ENCODE measurements around the gene SPECC1L.

SPECC1L gene

DNA sequence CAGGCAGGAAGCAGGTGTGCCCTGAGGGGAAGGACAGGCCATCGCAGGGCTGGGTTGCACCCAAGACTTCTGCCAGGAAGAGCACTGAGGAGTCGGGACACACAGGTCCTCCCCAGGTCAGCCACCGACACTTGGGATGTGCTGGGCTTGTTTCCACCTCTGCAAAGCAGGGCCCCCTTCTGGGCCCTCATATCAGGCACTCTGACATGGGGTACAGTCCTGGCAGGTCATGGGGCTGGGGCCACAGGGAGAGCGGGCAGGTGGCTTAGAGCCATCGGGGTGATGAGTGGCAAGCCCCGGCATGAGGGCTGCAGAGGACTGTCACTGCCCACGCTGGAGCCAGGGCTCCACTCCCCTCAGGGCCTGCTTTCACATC is 148.8 kb downstream of the SPECC1L start:
- no peak for DNase-seq

DNA sequence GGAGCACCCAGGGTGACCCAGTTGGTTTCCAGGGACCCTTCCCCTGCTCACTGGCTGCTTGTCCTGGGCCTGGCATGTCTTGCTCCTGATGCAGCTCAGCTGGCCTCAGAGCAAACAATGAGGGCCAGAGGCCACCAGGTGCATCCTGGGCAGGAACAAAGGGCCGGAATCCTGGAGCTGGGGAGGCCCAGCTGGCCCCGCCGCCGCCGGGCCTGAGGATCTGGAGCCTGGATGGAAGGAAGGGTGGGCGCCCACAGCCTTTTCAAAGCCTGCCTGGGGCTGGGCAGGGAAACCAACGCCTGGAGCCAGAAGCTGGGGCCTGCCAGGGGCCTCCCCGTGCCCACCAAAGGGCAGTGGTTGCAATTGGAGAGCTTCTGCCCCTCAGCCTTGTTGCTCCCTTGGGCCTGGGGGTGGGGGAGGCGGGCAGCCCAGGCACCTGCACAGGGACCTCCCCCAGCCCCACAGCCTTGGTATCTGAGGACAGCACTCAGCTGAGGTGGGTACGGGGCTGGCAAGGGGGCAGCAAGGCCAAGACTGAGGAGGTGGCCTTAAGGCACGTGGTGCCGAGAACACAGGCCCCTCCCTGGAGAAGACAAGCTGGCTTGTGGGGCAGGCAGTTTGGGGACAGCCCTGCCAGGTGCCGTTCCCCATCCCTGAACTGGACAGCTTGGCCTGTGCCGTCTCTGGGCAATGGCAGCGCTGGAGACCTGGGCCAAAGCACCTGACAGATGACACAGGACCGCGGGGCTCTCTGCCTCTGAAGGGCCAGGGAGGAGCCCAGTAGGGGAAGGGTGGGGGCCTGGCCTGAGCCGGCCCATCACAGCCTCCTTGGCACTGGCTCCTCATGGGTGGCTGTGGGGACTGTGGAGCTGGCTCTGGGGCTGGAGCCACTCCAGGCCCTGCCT is 149.7 kb downstream of the SPECC1L start:
- peak; percentile 42 for DNase-seq

GRCh38 chr22:24420977-24421343 is 150.3 kb downstream of the SPECC1L start:
- DNase-seq, result no peak

DNA sequence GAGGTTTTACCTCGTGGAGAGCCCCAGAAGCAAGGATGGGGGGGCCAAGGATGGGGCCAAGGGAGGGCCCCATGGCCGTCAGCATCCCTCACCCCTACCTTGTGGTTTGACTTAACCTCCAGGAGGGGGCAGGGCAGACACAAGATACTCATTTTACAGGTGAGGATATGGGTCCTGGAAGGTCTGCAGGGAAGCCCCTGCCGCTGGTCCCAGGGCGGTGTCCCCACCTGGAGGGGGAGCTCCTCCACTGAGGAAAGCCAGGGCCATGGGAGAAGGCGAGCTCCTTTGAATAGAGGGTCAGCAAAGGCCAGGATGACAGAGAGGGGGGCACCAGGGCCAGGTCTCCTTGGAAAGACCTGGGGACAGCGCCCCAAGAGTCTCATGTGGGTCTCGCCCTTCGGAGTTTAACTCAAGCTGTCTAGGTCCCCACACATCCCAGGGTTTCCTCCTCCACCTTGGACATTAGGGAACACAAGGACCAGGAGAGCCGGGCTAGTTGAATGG is 150.8 kb downstream of the SPECC1L start:
- no peak for DNase-seq

DNA sequence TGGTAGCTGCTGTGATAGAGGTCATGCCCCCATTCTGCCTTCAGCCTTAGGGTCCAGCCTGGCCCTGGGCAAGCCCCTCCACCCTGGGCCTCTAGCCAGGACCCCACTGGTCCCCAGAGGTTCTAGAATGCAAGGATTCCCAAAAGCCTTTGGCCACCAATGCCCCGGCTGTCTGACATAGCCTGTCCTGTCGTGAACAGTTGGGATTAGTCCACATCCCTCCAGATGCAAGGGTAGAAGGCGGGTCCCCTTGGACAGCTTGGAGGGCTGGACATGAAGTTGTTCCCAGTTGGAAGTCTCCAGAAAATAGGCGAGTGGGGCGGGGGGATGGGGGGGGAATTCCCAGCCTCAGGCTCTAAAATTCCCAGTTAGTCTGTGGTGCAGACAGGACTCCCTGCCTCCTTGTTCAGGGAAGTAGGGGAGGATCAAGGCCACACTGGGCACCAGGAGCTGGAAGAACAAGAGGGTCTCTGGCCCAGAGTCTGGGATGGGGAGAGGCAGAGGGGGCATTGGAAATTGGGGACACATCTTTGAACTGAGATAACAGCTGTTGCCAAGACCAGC is 151.6 kb downstream of the SPECC1L start:
- no peak for DNase-seq

DNA sequence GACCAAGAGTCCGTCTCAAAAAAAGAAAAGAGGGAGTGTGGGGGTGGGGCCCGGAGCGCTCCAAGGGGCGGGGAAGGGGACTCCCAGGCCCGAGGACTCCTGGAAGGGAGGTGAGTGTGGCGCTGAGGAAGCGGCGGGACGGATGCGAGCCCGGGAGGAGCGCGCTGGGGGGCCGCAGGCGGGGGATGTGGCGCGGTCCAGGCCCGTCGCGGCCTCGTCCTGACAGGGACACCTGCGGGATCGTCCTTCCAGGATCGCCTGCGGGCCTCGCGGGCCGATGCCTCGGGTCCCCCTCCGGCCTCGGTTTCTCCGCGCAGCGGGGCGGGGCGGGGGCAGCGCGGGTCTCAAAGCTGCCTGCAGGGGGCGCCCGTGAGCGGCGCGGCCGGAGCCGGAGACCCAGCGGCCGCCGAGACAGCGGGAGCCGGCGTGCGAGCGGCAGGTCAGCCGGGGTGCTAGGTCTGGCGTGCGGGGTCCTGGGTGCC is 152.9 kb downstream of the SPECC1L start:
- no peak for DNase-seq

DNA sequence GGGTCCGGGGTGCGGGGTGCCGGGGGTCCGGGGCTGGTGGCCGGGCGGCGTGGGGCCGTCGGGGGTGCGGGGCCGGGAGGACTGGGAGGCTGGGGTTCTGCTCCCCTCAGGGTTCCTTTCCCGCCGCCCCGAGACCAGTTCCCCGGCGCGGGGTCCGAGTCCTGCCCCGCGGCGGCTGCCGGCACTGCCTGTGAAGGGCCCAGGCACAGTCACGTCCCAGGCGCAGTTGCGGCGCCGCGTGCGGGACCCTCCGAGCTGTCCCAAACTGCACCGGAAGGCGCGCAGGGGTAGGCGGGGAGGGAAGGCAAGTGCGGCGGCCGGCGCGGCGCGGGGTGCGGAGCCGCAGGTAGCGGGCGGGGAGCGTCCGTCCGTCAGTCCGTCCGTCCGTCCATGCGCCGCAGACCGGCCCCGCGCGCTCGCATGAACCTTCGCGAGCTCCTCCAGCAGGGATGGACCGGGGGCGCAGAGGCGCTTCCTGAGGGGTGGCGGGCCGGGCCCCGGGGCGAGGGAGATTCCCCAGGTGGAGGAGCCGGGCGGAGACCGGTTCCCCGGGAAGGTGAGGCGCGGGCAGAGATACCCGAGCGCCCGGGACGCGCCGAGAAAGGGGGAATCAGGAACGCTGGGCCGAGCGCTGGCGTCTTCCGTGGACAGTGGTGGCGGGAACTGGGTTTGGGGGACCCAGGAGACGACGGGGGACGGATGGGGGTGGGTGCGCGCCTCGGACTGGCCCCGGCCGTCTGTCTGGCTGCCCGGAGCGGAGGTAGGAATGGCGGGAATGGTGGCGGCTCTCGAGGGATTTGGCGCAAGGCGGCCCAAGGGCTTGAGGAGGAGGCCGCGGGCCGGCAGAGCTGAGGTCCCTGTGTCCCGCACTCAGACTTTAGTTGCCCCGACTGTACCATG is 153.6 kb downstream of the SPECC1L start:
- no peak for DNase-seq

- no peak for DNase-seq
These were observed 154.5 kb downstream of the SPECC1L start for GRCh38 chr22:24424901-24425775.

DNA sequence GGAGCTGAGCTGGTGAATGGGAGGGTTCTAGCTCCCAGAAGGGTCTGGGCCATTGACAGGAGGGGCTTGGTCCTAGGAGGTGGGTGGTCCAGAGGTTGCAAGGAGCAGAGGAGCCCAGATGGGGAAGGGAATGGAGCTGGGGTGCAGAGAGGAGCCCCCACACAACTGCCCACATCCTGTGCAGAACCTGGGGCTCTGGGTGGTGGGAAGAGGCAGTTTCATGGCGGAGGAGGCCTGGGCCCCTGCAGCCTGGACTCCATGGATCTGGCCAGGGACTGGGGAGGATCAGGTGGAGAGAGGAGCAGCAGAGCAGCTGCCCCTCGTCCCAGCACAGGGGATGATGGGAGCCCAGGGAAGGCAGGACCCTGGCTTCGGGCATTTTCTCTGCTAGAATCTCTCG is 155.8 kb downstream of the SPECC1L start:
- no peak for DNase-seq

DNA sequence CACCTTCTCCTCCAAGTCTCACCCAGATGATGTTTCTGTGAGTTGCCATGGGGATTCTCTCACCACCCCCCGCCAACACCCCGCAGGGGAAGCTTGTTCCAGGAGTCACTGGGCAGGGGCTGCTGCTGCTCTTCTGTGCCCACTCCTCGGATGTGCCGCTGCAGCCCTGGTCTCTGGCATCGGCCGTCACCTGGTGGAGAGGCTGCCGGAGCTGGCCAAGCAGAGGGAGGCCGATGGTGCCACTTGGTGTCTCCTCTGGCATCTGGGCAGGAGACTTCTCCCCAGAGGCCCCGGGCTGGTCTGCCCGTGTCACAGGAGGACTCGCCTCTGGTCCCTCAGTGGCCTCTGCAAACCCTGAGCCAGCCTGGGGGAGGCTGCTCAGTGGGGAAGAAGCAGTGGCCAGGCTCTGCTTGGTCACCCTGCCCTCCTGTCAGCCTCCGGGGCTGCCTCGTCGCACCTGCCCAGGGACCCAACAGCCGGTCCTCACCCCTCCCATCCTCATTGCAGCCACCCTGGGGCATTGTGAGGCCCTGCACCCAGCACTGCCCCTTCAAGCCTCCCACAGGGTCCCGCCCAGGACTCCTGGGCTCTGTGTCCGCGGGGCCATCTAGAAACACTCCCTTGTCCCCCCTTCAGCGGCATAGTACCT is 156.3 kb downstream of the SPECC1L start:
- DNase-seq, result no peak

DNA sequence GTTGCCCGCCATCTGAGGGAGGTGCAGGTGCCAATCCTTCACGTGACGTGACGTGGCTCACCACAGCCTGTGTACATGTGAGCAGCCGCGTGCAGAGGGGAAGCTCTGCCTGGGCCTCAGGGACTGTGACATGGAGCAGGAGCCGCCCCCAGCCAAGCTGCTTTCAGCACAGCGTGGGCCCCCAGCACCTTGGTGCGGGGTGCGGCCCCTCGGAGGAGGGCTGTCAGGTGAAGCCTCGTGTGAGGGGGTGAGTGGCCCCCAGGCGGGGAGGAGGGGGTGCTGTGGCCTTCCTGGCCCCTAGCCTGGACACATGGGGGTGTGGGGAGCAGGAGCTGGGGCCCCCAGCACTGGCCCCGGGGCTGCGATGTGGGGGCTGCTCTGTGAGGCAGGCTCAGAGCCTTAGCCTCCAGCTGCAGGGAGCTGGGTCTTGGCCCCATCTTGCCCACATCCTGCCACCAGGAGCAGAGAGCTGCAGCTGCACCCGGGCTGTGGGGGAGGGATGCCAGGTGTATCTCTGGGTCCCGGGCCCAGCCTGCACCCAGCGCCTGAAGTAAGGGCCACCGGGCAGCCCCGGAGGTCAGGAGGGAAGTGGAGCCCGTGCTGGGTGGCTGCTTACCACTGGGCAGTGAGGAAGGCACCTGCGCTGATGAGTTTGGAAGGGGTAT is 157.0 kb downstream of the SPECC1L start, which contains the start of gene ADORA2A:
Gene ADORA2A (plus strand): TSS at position 100 of the 665 bp plus-strand sequence. CDS start 5,806 bp downstream, outside the sequence.
- DNase-seq, result no peak

- DNase-seq, result no peak
These were observed 158.2 kb downstream of the SPECC1L start for GRCh38 chr22:24428751-24429410.

- DNase-seq, result no peak
These were observed 159.1 kb downstream of the SPECC1L start for GRCh38 chr22:24429411-24430365.

- no peak for DNase-seq
These were observed 160.0 kb downstream of the SPECC1L start for GRCh38 chr22:24430431-24431308.

DNA sequence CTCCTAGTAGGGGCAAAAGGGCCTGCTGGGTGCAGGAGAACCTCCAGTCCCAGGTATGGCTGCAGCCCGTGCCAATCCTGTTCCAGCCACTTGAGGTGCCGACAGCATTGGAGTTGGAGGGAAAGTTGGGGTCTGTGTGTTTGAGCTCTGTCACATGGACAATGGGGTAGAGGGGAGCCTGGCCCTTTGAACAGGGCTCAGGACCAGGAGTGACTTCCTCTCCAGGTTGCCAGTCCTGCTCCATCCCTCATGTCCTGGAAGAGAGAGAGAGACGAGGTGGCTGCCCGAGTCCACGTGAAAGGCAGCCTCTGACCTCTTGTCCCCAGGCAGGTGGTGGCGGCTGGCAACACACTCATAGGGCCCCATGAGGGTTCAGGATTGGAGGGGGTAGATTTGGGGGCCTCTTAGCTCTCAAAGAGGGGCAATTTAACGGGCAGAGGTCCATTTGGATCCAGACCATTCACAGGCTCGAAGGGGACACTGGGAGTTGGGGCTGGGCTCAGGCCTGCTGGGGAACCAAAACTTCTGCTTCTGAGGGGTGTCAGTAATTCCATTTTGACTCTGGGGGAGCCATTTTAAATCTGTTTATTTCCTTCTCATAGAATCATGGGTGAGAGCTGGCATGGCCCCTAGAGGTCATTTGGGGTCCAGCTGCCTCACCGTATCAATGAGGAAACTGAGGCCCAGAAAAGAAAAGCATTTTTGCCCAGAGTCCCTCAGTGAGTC is 160.8 kb downstream of the SPECC1L start:
- DNase-seq, result no peak

DNA sequence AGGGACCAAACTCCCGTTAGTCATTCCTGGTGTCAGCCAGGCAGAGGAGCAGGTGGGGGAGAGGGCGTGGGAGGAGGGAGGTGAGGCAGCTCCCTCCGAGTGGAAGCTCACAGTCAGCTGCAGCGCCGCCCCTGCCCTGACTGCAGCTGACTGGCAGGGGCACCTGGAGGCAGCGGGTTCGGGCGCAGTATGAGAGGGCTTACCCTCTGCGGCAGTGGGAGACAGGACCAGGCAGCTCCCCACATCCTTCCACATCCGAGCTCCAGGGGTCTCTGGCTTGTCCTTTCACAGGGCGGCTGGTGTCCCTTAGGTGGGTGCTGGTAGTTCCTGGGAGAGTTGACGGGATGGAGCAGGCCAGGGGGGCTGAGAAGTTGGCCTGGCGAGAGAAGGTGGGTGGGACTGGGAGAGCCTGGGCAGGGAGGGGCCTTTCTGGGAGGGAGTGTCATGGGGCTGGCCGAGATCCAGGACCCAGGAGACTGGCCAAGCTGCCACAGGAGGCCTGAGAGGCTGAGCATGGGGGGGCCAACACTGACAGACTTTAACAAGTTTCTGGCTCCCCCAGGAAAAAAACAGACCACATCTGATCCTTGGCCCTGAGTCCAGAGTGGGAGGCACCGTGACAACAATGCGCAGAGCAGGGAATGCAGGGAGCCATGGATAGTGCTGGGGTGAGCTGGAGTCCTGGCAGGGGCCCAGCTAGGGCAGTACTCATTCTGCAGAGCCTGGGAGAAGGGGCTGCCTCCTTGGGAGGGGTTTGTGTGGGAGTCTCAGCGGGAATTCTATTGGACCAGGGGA is 161.6 kb downstream of the SPECC1L start:
- DNase-seq, result no peak

Data from NCI-H748 treated with DMSO at 0.1 percent for 48 hours (cell line).